Loucy (cell line): ENCODE measurements around the gene TFEB.

Source experiments
- EZH2phosphoT487 ChIP-seq: fragments of 200-600 bp; IDR thresholded peaks from 2 replicates; pipeline ENCODE4 v1.6.1; 2018; ENCODE audit warnings: antibody characterized with exemption, mild to moderate bottlenecking, moderate library complexity, borderline replicate concordance
- TF ChIP-seq, protein P1 (sequence below): fragments of 200-600 bp; sonication (generic); conservative IDR thresholded peaks from 2 replicates; pipeline ENCODE4 v1.5.1; 2014; ENCODE audit warnings: mild to moderate bottlenecking, antibody characterized with exemption, low read length

DNA sequence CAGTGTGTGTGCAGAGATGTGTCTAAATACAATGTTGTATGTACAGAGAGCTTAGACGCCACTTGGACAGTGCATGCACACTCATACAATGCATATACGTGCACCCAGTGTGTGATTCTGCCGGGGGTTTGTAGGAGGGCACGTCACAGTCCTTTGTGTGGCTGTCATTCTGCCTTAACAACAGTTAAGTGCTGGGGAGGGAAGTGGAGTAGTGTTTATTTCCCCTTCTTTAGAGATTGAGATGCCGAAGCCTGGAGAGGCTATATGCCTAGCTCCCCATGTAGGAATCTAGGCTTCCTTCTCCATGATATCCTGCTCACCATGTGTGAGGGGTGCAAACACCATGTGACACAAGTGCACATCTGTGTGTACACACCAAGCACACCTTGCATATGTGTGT, 59.0 kb downstream of the TFEB start:
- TF ChIP-seq, protein P1, sequence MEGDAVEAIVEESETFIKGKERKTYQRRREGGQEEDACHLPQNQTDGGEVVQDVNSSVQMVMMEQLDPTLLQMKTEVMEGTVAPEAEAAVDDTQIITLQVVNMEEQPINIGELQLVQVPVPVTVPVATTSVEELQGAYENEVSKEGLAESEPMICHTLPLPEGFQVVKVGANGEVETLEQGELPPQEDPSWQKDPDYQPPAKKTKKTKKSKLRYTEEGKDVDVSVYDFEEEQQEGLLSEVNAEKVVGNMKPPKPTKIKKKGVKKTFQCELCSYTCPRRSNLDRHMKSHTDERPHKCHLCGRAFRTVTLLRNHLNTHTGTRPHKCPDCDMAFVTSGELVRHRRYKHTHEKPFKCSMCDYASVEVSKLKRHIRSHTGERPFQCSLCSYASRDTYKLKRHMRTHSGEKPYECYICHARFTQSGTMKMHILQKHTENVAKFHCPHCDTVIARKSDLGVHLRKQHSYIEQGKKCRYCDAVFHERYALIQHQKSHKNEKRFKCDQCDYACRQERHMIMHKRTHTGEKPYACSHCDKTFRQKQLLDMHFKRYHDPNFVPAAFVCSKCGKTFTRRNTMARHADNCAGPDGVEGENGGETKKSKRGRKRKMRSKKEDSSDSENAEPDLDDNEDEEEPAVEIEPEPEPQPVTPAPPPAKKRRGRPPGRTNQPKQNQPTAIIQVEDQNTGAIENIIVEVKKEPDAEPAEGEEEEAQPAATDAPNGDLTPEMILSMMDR, result no peak
- no peak for TF ChIP-seq EZH2phosphoT487
